Activated B cell treated with CpG ODN at 0.5 μM for 24 hours (primary cell): Measurements from ENCODE around the gene RASSF7. TPM values are rescaled to one million over a fixed set of nuclear protein-coding genes. Genes with fewer than 3 reads are reported as not detected.
A peak's percentile ranks its signal among the peaks of the same experiment; 100 is the strongest.

Experiments
- ATAC-seq: fragments of 200-7000 bp; cut with Tn5 transposase; one replicate; pipeline ENCODE4 v1.10.0; 2021; ENCODE audit warnings: low read depth, mild to moderate bottlenecking, moderate library complexity
- CTCF ChIA-PET: fragments of 350-600 bp; sonication (Branson Sonifier 250); formaldehyde crosslinking; loops from one replicate; lab custom pipeline; 2021; ENCODE audit warnings: antibody characterized with exemption; lab: Charles Lee
- POLR2A ChIA-PET: fragments of 350-600 bp; sonication (Branson Sonifier 250); formaldehyde crosslinking; loops from one replicate; lab custom pipeline; 2021; ENCODE audit warnings: antibody characterized with exemption; lab: Charles Lee
- DNase-seq: peaks from one replicate; pipeline ENCODE4 v3.0.0; 2022
- H3K27ac Mint-ChIP-seq: one replicate; pipeline ENCODE4 v1.8.0; 2020; ENCODE audit warnings: mixed read lengths
- H3K27me3 Mint-ChIP-seq: one replicate; pipeline ENCODE4 v1.8.0; 2021; ENCODE audit warnings: mixed read lengths
- H3K36me3 Mint-ChIP-seq: one replicate; pipeline ENCODE4 v1.8.0; 2021; ENCODE audit warnings: low read depth, mixed read lengths
- H3K4me1 Mint-ChIP-seq: one replicate; pipeline ENCODE4 v1.8.0; 2021; ENCODE audit warnings: mixed read lengths
- H3K4me3 Mint-ChIP-seq: one replicate; pipeline ENCODE4 v1.8.0; 2020; ENCODE audit warnings: mild to moderate bottlenecking, mixed read lengths
- H3K9me3 Mint-ChIP-seq: one replicate; pipeline ENCODE4 v1.8.0; 2020; ENCODE audit warnings: mixed read lengths
- intact Hi-C: fragments of 100-400 bp; cut with micrococcal nuclease; formaldehyde crosslinking; loops from one replicate; pipeline ENCODE4 v1.15.1; 2024
- total RNA-seq: library from RNA; stranded (reverse); gene quantifications from 2 replicates; pipeline ENCODE4 v1.2.3, GENCODE V29; 2022
- TF ChIP-seq, protein P1 (sequence below): fragments of 200-600 bp; IDR thresholded peaks from one replicate; pipeline ENCODE4 v1.8.0; 2022; ENCODE audit warnings: antibody characterized with exemption, mild to moderate bottlenecking

The RASSF7 gene
- total RNA-seq, 1 donor from 2014 or later: 14.9 TPM

DNA sequence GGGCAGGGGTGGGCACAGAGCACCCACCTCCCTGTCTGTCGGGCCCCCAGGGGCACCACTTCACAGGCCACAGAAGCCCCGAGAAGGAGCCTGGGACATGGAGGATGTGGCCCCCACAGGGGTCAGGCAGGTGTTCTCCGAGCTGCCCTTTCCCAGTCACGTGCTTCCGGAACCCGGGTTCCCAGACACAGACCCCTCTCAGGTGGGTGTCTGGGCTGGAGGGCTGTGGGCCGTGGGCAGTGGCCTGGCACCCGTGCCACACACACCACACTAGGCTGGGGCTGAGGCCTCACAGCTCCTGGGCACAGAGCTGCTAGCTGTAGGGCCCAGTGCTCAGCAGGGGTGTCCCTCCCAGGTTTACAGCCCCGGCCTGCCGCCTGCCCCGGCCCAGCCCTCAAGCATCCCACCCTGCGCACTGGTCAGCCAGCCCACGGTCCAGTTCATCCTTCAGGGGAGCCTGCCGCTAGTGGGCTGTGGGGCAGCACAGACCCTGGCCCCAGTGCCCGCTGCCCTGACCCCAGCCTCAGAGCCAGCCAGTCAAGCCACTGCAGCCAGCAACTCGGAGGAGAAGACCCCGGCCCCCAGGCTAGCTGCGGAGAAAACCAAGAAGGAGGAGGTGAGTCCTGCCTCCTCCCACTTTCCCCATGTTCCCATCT lies 49.5 kb downstream of the RASSF7 start:
- Mint-ChIP-seq H3K4me1 (peaks cover 9% of the 10 kb centered on the region), H3K36me3 (peaks cover 65% of the 10 kb centered on the region), H3K27me3 (no peaks in the 10 kb centered on the region), H3K9me3 (no peaks in the 10 kb centered on the region), H3K4me3 (no peak overlapping the region), H3K27ac (no peak overlapping the region)
- no peak for DNase-seq
- ChIA-PET POLR2A (no interaction called here), CTCF (interaction anchor here (0.7 kb wide), 2 partner anchors 36 to 367 kb away, joined by 3 to 4 read pairs; no protein-coding TSS in a partner anchor)
- TF ChIP-seq, protein P1, sequence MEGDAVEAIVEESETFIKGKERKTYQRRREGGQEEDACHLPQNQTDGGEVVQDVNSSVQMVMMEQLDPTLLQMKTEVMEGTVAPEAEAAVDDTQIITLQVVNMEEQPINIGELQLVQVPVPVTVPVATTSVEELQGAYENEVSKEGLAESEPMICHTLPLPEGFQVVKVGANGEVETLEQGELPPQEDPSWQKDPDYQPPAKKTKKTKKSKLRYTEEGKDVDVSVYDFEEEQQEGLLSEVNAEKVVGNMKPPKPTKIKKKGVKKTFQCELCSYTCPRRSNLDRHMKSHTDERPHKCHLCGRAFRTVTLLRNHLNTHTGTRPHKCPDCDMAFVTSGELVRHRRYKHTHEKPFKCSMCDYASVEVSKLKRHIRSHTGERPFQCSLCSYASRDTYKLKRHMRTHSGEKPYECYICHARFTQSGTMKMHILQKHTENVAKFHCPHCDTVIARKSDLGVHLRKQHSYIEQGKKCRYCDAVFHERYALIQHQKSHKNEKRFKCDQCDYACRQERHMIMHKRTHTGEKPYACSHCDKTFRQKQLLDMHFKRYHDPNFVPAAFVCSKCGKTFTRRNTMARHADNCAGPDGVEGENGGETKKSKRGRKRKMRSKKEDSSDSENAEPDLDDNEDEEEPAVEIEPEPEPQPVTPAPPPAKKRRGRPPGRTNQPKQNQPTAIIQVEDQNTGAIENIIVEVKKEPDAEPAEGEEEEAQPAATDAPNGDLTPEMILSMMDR: no peak
- intact Hi-C loops: loop anchor here (10.0 kb wide), 1 partner anchor 1245 kb away; the partner anchor contains the start of gene LSP1
- ATAC-seq: no peak

DNA sequence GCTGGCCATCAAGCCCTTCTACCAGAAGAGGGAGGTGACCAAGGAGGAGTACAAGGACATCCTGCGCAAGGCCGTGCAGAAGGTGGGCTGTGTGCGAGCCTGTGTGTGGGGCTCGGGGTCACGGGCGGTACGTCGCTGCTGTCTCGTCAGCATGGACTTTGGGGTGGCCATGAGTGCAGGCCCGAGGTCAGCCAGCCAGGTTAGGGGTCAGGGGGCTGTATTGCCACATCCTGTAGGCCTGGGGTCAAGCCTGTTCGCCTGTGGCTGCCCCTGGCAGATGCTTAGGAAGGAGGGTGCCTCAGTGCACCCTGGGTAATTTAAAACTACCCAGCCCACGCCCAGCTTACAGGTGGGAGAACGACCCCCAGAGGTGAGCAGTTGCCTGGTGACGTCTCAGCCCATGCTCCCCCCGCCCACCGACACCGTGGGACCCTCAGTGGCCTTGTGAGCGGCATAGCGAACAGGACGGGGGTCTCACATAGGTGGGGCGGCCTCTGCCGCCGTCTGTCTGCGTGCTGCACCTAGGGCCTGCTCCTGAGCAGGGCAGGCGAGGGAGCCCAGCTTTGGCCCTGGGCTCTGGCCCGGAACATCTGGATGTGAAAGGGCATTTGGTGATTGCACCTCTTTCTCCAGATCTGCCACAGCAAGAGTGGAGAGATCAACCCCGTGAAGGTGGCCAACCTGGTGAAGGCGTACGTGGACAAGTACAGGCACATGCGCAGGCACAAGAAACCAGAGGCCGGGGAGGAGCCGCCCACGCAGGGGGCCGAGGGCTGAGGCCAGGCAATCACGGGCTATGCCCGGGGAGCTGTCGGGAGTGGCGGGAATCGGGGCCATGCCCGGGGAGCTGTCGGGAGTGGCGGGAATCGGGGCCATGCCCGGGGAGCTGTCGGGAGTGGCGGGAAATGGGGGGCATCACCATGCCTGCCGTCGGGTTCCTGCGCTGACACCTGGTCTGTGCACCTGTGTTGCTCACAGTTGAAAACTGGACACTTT lies 50.5 kb downstream of the RASSF7 start:
- Mint-ChIP-seq H3K4me3 (no peak overlapping the region), H3K9me3 (no peaks in the 10 kb centered on the region), H3K27me3 (no peaks in the 10 kb centered on the region), H3K36me3 (peaks cover 58% of the 10 kb centered on the region), H3K27ac (no peak overlapping the region), H3K4me1 (peaks cover 17% of the 10 kb centered on the region)
- POLR2A ChIA-PET: no interaction called here
- CTCF ChIA-PET: no interaction called here
- TF ChIP-seq, protein P1: no peak
- ATAC-seq (no peak), DNase-seq (no peak)
- intact Hi-C loops: loop anchor here (10.0 kb wide), 1 partner anchor 1244 kb away; the partner anchor contains the start of gene LSP1

DNA sequence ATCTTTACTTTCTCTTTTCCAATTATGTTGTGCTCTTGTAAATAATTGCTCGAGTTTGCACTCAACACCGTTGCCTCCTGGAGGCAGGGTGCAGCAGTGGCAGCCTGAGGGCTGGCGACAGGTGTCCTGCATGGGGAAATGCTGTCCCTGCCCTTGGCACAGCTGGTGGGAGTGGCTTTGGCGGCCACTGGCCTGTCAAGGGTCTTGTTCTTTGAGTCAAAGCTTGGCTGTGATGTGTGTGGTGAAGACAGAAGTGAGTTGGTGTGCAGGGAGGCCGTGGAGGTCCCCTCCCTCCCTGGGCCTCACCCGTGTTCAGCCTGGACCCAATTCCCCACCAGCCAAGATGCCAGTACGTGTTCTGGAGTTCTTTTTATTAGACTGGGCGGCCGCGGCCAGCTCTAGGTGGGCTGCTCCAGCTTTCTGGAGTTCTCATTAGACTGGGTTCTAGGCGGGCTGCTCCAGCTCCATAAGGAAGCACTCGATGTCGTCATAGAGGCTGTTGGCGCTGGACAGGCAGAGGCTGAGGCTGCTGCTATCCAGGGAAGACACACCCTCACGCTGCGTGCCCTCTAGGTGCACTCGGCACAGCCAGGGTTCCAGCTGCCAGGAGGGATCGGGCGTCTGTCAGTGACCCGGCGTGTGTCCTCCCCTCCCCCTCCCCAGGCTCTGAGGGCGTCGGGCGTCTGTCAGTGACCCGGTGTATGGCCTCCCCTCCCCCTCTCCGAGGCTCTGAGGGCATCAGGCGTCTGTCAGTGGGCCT lies 51.6 kb downstream of the RASSF7 start:
- DNase-seq: no peak
- peak overlapping the region; percentile 8 for H3K4me3 Mint-ChIP-seq
- no peaks in the 10 kb centered on the region for H3K9me3 Mint-ChIP-seq
- TF ChIP-seq, protein P1: no peak
- ChIA-PET CTCF (no interaction called here), POLR2A (interaction anchor here (3.8 kb wide), 1 partner anchor 84 kb away, joined by 26 read pairs; the partner anchor contains the start of genes DEAF1 and TMEM80)
- ATAC-seq: no peak
- intact Hi-C loops: loop anchor here (10.0 kb wide), 1 partner anchor 1242 kb away; the partner anchor contains the start of gene LSP1
- H3K36me3 Mint-ChIP-seq: peaks cover 49% of the 10 kb centered on the region
- H3K27me3 Mint-ChIP-seq: no peaks in the 10 kb centered on the region
- H3K4me1 Mint-ChIP-seq: peaks cover 25% of the 10 kb centered on the region
- H3K27ac Mint-ChIP-seq: peak overlapping the region; percentile 46

DNA sequence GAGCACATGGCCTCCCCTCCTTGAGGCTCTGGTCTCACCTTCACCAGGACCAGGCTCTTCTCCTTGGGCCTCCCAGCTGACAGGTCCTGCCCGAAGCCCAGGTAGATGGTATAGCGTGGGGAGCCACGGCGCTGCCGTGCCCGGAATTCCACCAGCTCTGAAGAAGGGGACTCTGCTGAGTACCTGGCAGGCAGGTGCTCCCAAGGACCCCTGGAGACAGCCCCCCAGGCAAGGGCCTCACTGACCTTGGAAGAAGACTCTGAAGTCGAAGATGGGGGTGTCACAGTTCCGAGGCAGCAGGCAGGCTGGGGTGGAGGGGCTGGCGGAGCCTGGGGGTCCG lies 52.2 kb downstream of the RASSF7 start:
- TF ChIP-seq, protein P1: no peak
- ChIA-PET POLR2A (interaction anchor here (0.6 to 3.8 kb wide), 3 partner anchors 77 to 206 kb away, joined by 4 to 26 read pairs (median 6); partner anchors contain the start of genes DEAF1, PNPLA2 and TMEM80), CTCF (no interaction called here)
- Mint-ChIP-seq H3K36me3 (peaks cover 45% of the 10 kb centered on the region), H3K4me1 (peaks cover 25% of the 10 kb centered on the region), H3K9me3 (no peaks in the 10 kb centered on the region), H3K4me3 (no peak overlapping the region), H3K27me3 (no peaks in the 10 kb centered on the region), H3K27ac (no peak overlapping the region)
- ATAC-seq: no peak
- intact Hi-C loops: loop anchor here (10.0 kb wide), 1 partner anchor 1242 kb away; the partner anchor contains the start of gene LSP1
- no peak for DNase-seq
